IMR-90 (cell line): Measurements from ENCODE around the gene SIM2.

Experiments used
- CHD1 ChIP-seq: IDR thresholded peaks from 2 replicates; pipeline ENCODE4 v1.6.1; 2012; ENCODE audit warnings: low read depth, low read length, improper control_type of control experiment
- CTCF ChIP-seq: conservative IDR thresholded peaks from 2 replicates; pipeline ENCODE4 v1.5.1; 2012; ENCODE audit warnings: mild to moderate bottlenecking, low read depth, low read length, improper control_type of control experiment
- FOS ChIP-seq: fragments of 150-350 bp; IDR thresholded peaks from 2 replicates; pipeline ENCODE4 v1.6.1; 2016; ENCODE audit warnings: low read depth, low read length
- MAFK ChIP-seq: IDR thresholded peaks from 2 replicates; pipeline ENCODE4 v1.6.1; 2012; ENCODE audit warnings: low read depth, low read length, improper control_type of control experiment
- MXI1 ChIP-seq: IDR thresholded peaks from 2 replicates; pipeline ENCODE4 v1.6.1; 2012; ENCODE audit warnings: low read depth, mild to moderate bottlenecking, low read length, moderate library complexity, borderline replicate concordance
- POLR2A ChIP-seq: IDR thresholded peaks from 2 replicates; pipeline ENCODE4 v1.6.1; 2012; ENCODE audit warnings: mild to moderate bottlenecking, low read depth, low read length
- RAD21 ChIP-seq: IDR thresholded peaks from 2 replicates; pipeline ENCODE4 v1.6.1; 2012; ENCODE audit warnings: low read length, improper control_type of control experiment
- RFX5 ChIP-seq: IDR thresholded peaks from 2 replicates; pipeline ENCODE4 v1.8.0; 2012; ENCODE audit warnings: low read depth, mild to moderate bottlenecking, low read length, moderate library complexity
- SMC3 ChIP-seq: fragments of 150-350 bp; IDR thresholded peaks from 2 replicates; pipeline ENCODE4 v1.6.1; 2016; ENCODE audit warnings: low read depth, mild to moderate bottlenecking, antibody characterized with exemption, low read length, moderate library complexity

- no peak for TF ChIP-seq CTCF
- TF ChIP-seq MAFK = no peak
- TF ChIP-seq MXI1 = no peak
- no peak for TF ChIP-seq RFX5
- TF ChIP-seq SMC3 = no peak
- TF ChIP-seq CHD1 = no peak
- TF ChIP-seq RAD21 = no peak
- no peak for TF ChIP-seq FOS
- TF ChIP-seq POLR2A = no peak
Measured at GRCh38 chr21:36657999-36658398, 40.9 kb upstream of the SIM2 start.
